Ishikawa (cell line): ENCODE results near the gene ELF1.

Experiments used
- CEBPB ChIP-seq: IDR thresholded peaks from 2 replicates; pipeline ENCODE4 v1.6.1; 2012
- CREB1 ChIP-seq: IDR thresholded peaks from 2 replicates; pipeline ENCODE4 v1.6.1; 2012; ENCODE audit warnings: low read depth
- EGR1 ChIP-seq: IDR thresholded peaks from 2 replicates; pipeline ENCODE4 v1.6.1; 2012
- EP300 ChIP-seq: IDR thresholded peaks from 2 replicates; pipeline ENCODE4 v1.6.1; 2012; ENCODE audit warnings: borderline replicate concordance
- FOXM1 ChIP-seq: IDR thresholded peaks from 2 replicates; pipeline ENCODE4 v1.6.1; 2012; ENCODE audit warnings: low read depth, borderline replicate concordance
- RAD21 ChIP-seq: IDR thresholded peaks from 2 replicates; pipeline ENCODE4 v1.6.1; 2012; ENCODE audit warnings: low read depth
- TAF1 ChIP-seq: IDR thresholded peaks from 2 replicates; pipeline ENCODE4 v1.6.1; 2012; ENCODE audit warnings: low read depth, mild to moderate bottlenecking
- TCF12 ChIP-seq: IDR thresholded peaks from 2 replicates; pipeline ENCODE4 v1.6.1; 2012; ENCODE audit warnings: low read depth
- TEAD4 ChIP-seq: IDR thresholded peaks from 2 replicates; pipeline ENCODE4 v1.6.1; 2012
- ZBTB7A ChIP-seq: IDR thresholded peaks from 2 replicates; pipeline ENCODE4 v1.6.1; 2012; ENCODE audit warnings: low read depth
- TF ChIP-seq, protein P1 (sequence below): IDR thresholded peaks from 2 replicates; pipeline ENCODE4 v1.6.1; 2012
- TF ChIP-seq, protein P2 (sequence below): IDR thresholded peaks from 2 replicates; pipeline ENCODE4 v1.6.1; 2012; ENCODE audit warnings: low read depth, mild to moderate bottlenecking
- TF ChIP-seq, protein P3 (sequence below): IDR thresholded peaks from 2 replicates; pipeline ENCODE4 v1.6.1; 2012

DNA sequence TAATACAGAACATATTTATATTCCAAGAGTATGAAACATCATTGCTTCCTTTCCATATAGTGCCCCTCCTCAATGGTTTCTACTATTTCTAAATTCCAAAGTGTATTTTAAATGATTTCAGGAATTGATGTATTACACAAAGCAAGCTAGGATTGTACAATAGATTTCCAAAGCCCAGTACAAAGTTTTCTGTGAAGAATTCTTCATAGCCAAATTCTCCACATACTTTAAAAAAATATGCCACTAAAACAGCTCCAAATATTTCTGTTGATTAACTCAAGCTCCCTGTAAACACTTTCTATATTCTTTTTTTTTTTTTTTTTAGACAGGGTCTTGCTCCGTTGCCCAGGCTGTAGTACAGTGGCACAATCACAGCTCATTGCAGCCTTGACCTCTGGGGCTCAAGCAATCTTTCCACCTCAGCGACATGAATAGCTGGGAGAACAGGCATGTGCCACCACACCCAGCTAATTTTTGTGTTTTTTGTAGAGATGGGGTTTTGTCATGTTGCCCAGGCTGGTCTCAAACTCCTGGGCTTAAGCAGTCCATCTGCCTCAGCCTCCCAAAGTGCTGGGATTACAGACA, 50.6 kb downstream of the ELF1 start:
- TF ChIP-seq, protein P1, sequence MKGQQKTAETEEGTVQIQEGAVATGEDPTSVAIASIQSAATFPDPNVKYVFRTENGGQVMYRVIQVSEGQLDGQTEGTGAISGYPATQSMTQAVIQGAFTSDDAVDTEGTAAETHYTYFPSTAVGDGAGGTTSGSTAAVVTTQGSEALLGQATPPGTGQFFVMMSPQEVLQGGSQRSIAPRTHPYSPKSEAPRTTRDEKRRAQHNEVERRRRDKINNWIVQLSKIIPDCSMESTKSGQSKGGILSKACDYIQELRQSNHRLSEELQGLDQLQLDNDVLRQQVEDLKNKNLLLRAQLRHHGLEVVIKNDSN, result no peak
- TF ChIP-seq CEBPB (no peak), RAD21 (no peak), EP300 (no peak), TEAD4 (no peak), TAF1 (no peak), ZBTB7A (no peak), EGR1 (no peak), CREB1 (no peak), FOXM1 (no peak), TCF12 (no peak)
- TF ChIP-seq, protein P2, sequence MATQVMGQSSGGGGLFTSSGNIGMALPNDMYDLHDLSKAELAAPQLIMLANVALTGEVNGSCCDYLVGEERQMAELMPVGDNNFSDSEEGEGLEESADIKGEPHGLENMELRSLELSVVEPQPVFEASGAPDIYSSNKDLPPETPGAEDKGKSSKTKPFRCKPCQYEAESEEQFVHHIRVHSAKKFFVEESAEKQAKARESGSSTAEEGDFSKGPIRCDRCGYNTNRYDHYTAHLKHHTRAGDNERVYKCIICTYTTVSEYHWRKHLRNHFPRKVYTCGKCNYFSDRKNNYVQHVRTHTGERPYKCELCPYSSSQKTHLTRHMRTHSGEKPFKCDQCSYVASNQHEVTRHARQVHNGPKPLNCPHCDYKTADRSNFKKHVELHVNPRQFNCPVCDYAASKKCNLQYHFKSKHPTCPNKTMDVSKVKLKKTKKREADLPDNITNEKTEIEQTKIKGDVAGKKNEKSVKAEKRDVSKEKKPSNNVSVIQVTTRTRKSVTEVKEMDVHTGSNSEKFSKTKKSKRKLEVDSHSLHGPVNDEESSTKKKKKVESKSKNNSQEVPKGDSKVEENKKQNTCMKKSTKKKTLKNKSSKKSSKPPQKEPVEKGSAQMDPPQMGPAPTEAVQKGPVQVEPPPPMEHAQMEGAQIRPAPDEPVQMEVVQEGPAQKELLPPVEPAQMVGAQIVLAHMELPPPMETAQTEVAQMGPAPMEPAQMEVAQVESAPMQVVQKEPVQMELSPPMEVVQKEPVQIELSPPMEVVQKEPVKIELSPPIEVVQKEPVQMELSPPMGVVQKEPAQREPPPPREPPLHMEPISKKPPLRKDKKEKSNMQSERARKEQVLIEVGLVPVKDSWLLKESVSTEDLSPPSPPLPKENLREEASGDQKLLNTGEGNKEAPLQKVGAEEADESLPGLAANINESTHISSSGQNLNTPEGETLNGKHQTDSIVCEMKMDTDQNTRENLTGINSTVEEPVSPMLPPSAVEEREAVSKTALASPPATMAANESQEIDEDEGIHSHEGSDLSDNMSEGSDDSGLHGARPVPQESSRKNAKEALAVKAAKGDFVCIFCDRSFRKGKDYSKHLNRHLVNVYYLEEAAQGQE, result no peak
- TF ChIP-seq, protein P3, sequence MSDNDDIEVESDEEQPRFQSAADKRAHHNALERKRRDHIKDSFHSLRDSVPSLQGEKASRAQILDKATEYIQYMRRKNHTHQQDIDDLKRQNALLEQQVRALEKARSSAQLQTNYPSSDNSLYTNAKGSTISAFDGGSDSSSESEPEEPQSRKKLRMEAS, result no peak
